NCI-H1105 (cell line): ENCODE measurements around the gene PERM1.
"Not testable (repeated sequence)": the region's sequence is repeated elsewhere in the genome, so short reads cannot be mapped to it uniquely, and the experiment has no call there.

ENCODE experiments used
- DNase-seq: peaks from one replicate; lab custom pipeline; 2025; lab: John Stamatoyannopoulos, UW

The PERM1 gene

DNA sequence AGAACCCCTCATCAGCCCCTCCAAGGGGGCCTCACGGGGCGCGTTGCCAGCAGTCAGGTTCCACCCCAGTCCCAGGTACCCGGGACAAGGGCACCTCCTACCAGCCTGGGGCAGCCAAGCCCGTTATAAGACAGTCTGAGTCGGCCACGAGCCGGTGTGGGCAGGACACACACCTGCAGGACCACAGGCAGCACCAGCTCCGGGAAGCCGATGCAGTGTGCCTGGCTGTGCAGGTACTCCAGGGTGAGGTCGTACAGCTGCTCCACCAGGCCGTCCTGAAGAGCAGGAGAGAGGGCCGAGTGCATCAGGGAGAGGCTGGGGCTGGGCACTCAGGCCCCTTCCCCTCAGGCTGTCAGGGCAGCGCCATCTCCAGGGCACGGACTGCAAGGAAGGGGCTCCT is 33.9 kb downstream of the PERM1 start:
- DNase-seq: no peak

DNA sequence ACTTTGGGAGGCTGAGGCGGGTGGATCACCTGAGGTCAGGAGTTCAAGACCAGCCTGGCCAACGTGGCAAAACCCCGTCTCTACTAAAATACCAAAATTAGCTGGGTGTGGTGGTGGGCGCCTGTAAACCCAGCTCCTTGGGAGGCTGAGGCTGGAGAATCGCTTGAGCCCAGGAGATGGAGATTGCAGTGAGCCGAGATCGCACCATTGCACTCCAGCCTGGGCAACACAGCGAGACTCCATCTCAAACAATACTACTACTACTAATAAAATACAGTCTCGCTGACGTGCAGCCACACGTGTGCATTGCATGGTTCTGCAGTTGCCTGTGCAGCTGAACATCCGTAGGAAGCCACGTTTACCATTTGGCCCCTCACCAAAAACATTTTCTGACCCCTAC is 35.1 kb downstream of the PERM1 start:
- DNase-seq: not testable (repeated sequence)

DNA sequence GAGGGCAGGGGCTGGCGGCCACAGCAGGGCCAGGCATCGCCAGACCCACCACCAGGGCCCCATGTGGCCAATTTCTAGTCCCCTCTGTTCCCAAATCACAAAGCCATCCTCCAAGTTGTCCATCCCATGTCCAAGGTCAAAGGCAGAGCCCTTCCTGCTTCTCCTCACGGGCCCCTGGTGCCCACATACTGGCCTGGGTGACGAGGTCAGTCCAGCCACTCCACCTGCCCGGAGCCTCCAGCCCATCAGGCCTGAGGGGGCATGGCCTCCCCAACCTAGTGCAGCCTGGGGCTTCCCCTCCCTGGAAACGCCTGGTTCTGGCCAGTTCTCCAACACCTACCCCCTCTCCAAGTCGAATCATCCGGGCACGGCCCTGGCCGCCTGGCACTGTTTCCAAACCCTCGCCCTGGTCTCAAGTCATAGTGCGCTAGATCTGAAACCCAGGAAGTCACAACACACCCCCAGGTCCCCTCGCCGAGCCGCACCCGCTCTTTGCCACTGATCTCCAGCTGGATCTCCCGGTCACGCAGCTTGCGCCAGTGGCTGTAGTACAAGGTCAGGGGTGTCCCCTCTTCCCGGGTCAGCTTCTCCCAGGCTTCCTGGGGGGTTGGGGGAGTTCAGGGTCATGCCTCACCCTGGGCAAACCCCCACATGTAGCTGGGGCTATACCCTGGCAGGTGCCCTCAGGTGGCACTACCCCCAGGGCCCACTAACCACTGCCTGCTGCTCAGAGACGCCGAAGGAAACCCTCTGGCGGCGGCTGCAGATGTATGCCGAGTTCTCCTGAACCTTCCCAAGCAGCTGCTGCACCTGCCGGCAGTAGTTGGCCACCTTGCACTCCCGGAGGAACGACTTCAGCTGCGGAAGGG is 36.0 kb downstream of the PERM1 start:
- DNase-seq: no peak

DNA sequence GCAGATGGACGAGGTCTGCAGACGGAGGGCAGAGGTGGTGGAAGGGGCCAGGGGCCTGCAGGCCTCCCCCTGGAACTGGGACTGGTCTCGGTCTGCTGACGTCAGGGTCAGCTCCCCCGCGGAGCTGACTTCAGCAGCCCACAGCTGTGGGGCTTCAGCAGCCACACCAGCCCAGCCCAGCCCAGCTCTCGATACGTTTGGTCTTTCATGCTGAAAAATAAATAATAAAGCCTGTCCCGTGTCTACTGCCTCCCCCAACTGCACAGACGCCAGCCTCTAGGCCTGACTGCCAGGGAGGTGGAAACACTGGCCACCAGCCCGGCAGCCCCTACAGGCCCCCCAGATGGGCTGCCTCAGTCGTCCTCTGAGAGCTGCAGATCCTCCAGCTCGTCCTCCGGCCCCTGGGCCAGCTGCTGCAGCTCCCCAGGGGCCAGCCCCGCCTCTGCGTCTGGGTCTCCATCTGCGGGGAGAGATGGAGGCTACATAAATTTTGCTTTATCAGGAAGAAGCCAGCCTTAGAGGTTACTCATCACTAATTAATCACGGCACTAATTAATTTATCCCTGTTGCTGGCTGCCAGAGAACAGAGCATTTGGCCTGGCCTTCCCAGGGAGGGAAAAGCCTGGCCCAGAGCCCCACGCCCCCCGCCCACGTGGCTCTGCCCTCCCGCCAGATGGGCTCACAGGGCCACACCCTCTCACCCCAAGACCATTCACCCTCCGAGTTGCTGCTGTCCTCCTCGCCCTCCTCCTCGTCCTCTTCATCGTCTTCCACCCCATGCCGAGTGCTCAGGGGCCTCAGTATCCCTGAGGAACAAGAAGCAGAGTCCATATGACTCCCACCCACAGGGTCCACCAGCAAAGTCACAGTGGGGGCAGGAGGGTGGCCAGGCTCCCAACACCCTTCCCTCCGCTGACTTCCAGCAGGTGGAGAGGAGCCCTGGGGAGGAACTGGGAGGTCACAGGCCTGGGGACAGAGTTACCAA is 37.3 kb downstream of the PERM1 start:
- DNase-seq: no peak

DNA sequence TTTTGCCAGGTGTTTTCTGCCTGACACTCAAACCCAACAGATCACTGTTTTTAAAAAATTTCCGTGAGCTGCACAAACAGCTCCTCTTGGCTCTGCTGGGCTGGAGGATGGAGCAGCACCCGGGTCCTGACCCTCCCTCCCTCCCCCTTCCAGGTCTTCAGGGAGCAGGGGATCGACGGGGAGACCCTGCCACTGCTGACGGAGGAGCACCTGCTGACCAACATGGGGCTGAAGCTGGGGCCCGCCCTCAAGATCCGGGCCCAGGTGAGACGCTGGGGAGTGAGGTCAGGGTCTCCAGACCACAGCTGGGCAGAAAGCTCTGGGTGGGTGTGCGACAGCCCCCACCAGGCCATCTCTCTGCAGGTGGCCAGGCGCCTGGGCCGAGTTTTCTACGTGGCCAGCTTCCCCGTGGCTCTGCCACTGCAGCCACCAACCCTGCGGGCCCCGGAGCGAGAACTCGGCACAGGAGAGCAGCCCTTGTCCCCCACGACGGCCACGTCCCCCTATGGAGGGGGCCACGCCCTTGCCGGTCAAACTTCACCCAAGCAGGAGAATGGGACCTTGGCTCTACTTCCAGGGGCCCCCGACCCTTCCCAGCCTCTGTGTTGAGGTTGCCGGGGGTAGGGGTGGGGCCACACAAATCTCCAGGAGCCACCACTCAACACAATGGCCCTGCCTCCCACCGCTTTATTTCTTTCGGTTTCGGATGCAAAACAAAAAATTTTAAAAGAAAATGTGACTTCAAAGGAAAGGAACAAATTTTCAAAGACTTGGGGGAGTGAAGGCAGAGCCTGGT is 38.1 kb downstream of the PERM1 start:
- DNase-seq: no peak

DNA sequence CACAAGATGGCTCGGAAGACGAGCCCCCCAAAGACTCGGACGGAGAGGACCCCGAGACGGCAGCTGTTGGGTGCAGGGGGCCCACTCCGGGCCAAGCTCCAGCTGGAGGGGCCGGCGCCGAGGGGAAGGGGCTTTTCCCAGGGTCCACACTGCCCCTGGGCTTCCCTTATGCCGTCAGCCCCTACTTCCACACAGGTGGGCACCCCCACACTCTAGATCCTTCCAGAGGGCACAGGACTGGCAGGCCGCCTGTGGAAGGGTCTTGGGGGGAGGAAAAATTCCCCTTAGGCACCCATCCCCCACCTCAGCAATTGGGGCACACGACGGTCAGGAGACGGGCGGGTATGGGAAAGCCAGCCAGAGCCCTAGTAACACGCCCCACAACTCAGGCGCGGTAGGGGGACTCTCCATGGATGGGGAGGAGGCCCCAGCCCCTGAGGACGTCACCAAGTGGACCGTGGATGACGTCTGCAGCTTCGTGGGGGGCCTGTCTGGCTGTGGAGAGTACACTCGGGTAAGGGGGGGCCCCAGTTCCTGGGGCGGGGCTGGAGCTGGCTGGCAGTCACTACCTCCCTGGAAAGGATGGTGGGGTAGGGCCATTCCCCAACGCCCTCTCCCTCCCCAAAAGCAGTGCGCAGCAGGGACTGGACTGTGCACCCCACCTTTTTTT is 38.9 kb downstream of the PERM1 start:
- DNase-seq: no peak

DNA sequence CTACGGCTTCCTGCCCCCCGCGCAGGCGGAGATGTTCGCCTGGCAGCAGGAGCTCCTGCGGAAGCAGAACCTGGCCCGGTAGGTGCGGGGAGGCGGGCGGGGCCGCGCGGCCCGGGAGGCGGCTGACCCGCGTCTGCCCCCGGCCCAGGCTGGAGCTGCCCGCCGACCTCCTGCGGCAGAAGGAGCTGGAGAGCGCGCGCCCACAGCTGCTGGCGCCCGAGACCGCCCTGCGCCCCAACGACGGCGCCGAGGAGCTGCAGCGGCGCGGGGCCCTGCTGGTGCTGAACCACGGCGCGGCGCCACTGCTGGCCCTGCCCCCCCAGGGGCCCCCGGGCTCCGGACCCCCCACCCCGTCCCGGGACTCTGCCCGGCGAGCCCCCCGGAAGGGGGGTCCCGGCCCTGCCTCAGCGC is 39.5 kb downstream of the PERM1 start:
- DNase-seq: peak; percentile 29

DNA sequence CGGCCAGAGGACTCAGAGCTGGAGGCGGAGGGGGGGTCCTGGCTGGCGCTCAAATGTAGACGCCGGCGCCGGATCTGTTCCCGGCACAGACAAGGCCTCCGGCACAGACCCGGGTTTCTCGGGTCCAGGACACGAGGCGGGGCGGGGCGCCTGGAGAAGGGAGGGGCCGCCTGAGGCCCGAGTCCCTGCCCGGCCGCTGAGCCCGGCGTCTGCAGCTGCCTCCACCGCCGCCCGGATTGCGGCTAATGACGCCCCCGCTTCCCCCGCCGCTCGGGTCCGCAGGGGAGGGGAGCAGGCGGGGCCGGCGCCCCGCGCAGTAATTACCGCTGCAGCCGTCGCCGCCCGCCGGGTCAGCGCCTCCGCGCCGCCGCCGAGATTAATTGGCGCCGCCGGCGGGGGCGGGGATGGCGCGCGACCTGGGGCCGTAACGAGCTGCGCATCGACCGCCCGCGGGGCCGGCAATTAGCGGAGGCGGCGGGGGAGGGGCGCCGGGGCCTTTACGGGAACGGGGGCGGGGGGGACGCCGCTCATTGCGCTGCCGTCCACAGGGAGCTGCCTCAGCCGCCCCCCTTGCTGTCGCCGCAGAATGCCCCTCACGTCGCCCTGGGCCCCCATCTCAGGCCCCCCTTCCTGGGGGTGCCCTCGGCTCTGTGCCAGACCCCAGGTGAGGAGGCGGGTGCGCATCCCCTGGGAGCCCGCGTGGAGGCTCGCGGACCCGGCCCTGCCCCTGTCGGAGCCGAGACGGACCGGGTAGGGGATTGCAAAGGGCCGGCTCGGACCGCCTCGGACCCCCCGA is 40.1 kb downstream of the PERM1 start:
- DNase-seq: peak; percentile 90

DNA sequence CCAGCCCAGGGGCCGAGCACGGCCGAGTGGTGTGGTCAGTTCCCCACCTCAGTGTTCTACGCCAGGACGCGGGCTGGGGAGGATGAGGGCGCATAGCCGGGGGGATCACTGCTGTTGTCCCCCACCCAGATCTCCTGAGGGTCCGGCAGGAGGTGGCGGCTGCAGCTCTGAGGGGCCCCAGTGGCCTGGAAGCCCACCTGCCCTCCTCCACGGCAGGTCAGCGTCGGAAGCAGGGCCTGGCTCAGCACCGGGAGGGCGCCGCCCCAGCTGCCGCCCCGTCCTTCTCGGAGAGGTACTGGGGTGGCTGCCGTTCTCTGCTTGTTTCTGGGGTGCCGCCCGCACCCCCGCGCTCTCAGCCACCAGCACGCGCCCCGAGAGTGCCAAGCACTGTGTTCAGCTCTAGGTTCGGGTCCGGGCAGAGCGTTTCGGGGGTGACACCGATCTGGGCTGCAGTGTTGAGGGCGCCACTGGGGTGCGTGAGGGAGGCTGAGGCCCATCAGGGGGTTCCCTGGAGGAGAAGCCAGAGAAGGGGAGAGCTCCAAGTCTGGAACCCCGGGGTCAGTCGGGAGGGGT is 40.8 kb downstream of the PERM1 start:
- no peak for DNase-seq

DNA sequence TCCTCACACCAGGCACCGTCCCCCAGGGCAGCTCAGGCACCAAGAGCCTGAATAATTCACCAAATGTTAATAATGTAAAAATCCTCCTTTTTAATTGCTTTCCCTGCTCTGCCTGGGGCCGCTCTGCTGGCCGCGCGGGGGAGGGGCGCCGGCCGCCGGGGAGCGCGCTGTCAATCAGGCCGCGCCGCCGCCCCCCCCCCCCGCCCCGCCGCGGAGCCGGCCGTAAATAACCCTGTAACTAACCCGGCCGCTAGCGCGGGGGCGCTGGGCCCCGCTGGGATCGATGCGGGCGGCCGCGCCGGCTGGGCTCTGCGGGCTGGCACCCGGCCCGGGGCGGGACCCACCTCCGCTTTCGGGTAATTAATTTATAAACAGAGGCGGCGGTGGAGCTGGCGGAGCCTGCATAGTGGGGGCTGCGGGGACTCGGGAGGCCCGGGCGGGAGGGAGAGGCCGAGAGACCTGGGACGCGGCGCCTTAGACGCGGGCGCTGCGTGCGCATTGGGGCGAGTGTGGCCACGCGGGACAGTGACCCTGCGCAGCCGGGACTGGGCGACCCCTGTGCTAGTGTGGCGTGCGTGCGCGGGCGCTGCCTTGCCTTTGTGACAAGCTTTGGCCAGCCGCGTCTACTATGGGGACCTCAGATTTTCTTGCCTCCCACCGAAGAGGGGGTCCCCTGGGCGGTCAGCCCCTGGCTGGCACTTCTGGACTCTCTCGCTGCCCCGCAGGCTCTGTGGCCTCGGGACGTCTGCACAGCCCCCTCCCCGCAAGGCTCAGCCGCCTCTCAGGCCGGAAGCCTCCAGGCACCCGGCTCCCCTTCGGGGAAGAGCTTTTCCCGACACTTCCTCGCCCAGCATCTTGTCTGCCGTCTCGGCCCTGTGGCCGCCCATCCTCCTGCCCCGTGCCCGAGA is 41.5 kb downstream of the PERM1 start:
- DNase-seq: peak; percentile 64

DNA sequence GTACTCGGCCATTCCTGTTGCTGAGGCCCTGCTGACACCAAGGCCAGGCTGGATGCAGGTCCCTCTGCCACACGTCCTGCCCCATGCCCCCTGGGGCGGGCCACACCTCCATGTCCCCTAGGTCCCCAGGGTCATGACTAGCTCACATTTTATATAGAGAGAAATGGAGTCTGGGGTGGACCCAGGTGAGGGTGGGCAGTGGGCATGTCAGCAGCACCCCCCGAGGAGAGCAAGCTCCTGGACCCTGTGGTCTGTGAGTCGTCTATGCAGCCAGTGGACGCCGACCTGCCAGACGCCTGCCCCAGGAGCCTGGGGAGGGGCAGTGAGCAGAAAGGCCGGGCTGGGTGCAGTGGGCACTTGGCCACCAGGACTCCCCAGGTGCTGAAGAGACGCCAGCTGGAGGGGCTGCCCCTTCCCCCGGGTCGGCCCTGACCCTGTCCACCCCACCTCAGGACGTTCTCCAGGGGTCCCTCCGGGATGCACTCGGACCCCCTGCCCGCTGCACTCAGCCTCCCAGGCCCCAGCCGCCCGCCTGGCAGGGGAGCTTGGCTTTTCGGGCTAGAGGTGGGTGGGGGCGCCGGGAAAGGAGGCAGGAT is 42.3 kb downstream of the PERM1 start:
- DNase-seq: no peak

DNA sequence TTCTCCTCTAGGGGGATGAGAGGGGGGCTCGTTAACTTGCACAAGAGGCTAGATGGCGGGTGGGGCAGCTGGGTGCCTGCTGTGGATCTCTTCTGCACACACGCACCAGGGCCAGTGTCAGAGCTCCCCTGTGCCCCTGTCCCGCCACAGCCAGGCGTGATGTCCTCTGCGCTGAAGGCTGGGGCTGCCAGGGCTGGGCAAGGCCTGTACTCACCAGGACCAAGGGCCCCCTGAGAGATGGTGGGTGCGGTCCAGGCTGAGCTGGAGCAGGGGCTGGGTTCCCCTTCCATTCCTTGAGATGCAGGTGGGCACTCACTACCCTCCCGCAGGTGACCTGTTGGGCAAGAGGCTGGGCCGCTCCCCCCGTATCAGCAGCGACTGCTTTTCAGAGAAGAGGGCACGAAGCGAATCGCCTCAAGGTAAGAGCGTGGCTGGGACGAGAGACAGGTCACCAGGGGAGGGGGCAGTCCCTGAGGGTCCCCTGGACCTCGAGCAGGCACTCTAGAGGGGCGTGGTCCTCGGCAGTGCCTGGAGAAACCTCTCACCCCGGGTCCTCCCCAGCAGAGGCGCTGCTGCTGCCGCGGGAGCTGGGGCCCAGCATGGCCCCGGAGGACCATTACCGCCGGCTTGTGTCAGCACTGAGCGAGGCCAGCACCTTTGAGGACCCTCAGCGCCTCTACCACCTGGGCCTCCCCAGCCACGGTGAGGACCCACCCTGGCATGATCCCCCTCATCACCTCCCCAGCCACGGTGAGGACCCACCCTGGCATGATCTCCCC is 43.0 kb downstream of the PERM1 start:
- DNase-seq: no peak

DNA sequence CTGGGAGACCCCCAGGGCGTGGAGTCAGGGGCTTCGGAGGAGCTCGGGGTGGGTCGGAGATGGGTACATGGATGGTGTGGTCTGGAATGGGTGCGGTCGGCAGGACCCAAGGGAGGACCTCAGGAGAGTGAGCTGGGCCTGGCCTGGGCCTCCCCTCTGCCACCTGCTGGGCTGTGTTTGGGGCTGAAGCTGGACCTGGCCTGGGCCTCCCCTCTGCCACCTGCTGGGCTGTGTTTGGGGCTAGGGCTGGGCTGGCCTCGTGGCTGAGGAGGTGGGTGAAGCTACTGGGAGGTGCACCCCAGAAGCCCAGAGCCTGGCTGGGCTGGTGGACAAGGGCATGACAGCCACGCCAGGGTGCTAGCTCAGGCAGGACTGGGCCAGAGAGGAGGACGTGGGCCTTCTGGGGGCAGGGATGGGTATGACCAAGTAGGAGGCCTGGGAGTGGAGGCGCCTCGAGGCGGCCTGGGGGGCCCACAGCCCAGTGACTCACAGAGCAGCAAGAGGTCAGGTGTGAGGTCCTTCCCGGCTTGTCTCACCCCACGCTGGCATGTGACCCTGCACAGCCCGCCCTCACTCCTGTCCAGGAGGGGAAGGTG is 43.7 kb downstream of the PERM1 start:
- DNase-seq: no peak

DNA sequence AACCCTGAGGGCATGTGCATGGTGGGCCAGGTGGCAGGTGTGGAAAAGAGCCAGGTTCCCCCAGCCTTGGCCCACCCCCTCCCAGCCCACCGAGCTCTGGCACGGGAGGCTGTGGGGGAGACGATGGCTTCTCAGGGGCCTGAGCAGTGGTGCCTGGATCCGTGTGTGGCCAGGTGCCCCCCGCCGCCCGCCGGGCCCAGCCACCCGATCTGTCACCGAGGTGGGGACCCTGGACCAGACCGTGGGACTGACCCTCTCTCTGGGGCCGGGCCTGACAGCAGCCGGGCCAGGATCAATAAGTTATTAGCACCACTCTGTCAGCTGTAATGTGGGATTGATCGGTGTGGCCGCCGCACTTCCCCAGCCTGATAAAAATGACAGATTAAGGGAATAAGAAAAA is 44.4 kb downstream of the PERM1 start:
- no peak for DNase-seq

DNA sequence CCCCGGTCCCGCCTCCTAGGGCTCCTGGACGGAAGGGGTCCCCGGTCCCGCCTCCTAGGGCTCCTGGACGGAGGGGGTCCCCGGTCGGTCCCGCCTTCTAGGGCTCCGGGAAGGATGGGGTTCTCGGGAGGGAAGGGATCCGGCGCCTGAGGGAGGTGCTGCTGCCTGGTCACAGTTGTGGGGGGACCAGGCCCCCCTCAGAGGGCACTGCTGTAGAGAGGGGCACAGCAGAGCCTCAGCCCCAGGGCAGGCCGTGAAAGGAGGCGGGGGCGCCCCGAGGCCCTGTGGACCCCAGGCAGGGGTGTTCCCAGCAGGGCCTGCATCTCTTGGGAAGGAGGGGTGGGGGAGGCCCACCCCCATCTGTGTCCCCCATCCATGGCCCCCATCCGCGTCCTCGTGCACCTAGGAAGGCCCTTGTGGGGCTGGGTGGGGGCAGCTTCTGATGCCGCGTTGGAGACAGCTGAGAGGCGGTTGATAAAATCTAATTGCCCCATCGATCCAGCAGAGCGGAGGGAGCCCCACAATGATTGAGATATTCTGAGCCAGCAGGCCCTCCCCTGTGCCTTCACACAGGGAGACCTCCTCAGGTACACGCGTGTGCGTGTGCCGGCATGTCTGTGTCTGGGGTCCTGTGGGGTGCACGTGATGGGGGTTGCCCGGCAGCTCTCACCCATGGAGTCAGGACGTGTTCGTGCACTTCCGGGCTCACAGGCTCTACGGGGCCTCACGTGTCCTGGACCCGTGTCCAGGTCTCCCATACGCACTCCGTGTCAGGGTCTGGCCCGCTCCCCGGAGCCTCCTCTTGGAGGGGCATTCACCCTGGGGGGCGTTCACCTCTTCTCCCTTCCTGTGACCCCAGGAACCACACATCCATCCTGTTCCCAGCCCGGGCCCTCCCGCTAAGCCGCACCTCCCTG is 45.3 kb downstream of the PERM1 start:
- no peak for DNase-seq

DNA sequence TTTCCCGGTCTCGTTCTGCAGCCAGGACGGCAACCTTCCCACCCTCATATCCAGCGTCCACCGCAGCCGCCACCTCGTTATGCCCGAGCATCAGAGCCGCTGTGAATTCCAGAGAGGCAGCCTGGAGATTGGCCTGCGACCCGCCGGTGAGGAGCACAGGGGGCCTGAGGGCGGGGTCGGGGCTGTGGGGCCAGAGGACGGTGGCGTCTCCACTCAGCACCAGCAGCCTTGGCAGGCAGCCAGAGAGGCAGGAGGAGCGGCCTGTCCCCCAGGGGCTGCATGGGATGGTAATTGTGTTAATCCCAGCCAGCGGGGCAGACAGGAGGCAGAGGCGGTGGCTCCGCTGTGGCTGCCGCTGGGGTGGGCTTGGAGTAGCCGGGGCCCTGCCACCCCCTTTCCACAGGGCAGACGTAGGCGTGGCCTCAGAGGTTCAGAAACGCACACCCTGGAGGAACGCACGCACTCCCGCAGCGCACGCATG is 46.1 kb downstream of the PERM1 start:
- DNase-seq: peak; percentile 60
